NOMO-1 (cell line): ENCODE results near the gene MADD.

ENCODE experiments used
- DNase-seq, 2 experiments: peaks; one replicate each; lab custom pipeline; 2025; ENCODE audit not compliant: unreplicated experiment in 2 of 2; lab: John Stamatoyannopoulos, UW

Gene MADD

DNA sequence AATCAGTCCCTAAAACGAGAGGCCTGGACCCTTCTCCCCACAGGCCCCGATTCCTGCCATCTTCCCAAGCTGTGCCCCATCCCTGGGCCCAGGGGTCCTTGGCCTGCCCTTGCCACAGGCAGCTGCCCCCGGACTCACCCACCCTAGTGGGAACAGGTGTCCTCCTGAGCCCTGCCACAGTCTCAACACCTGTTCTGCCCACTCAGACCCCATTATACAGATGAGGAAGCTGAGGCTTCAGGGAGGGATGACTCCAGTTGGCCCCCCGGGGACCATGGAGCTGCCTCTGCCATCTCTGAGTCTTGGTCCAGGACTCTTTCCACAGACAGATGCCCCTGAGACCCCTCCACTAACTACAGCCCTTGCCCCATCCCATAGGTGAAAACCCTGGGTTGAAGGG lies 66.7 kb downstream of the MADD start:
- DNase-seq: no peak

DNA sequence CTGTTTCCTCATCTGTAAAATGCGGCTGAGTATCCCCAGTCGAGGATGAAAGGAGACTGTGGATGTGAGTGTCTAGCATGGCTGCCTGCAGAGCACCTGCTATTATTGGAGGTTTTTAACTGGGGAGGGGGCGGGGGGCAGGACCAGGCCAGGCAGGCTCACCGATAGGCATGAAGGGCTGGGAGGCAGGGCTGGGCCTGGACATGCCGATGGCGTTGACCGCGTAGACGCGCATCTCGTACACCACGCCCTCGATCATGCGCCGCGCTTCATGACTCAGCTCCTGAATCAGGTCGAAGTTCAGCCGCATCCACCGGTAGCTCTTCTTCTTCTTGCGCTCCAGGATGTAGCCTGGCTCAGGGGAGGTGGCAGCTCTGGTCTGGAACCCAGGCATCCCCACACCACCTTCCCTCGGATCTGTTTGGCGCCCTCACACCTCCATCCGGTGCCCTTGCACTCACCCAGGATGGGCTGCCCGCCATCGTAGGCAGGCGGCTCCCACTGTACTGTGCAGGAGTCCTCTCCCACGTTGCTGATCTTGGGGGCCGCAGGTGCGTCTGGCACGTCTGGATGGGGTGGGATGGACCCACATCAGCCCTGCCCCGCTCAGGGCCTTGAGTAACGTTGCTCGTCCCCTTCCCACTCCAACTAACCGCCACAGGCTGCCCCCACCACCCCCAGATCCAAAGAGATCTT lies 67.4 kb downstream of the MADD start:
- no peak for DNase-seq

GRCh38 chr11:47338396-47339241 lies 68.7 kb downstream of the MADD start:
- no peak for DNase-seq

DNA sequence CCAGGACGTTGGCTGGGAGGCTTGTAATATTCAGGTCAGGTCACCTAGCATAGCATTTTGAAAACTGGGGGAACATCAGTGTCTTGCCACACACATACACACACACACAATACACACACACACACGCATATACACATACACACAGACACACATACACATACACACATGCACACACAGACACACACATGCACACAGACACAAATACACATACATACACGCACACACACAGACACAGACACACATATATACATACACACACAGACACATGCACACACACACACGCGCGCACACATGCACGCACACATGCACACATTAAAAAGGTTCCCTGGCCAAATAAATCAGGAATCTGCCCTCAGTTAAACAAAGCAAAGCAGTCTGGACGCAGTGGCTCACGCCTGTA lies 70.1 kb downstream of the MADD start:
- DNase-seq: no peak

DNA sequence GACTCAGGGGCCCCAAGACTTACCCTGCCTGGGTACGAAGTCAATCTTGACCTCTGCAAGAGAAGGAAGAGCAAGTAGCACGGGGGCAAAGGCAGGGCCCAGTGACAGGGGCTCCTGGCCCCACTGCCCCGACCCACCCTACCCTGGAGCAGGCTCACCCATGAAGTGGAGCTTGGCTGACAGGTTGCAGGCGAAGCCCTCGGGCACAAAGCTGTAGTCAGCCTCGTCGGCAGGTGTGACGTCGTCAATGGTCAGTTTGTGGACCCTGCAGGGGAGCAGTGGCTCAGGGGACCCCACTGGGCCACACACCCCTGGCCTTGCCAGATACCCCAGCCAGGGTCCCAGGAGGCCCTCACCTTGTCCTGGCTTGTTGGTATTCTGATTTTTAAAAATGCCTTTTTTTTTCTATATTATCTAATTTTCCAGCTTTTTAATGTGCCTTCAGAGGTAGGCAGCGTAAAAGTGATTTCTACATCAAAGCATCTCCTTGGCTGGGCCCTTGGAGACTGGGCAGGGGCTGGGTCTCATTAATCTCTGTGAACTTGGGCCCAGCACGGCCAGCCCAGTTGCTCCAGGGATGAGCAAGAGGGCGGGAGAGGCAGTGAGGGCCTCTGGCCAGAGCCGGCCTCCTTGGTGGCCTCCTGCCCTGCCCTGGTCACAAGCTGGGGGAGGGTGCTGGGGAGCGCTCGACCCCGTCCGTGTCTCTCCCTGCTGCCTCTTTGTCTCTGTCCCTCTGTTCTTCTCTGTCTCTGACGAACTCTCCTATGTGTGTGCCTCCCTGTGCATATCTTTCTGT lies 71.2 kb downstream of the MADD start:
- DNase-seq: no peak

GRCh38 chr11:47342036-47342803 lies 72.3 kb downstream of the MADD start:
- no peak for DNase-seq

- DNase-seq: no peak
Measured at GRCh38 chr11:47342854-47343253, 72.9 kb downstream of the MADD start.

- DNase-seq: no peak
Measured at GRCh38 chr11:47345890-47346563, 76.1 kb downstream of the MADD start.

DNA sequence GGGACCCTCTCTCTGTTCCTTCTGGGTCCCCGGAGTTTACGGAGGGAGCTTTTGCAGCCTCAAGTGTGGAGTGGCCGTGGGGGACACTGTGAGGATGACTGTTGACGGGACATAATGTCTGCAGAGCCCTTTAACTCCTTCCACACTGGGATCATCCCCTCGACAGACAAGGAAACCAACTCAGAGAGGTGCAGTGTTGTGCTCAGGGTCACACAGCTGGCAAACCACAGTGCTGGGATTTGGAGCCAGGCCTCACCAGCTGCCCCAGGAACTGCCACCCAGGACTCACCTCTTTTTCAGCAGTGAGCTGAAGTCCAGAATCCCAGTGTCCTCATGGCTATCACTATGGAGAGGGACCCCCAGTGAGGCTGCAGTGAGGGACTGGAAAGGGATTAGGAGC lies 77.2 kb downstream of the MADD start:
- no peak for DNase-seq

DNA sequence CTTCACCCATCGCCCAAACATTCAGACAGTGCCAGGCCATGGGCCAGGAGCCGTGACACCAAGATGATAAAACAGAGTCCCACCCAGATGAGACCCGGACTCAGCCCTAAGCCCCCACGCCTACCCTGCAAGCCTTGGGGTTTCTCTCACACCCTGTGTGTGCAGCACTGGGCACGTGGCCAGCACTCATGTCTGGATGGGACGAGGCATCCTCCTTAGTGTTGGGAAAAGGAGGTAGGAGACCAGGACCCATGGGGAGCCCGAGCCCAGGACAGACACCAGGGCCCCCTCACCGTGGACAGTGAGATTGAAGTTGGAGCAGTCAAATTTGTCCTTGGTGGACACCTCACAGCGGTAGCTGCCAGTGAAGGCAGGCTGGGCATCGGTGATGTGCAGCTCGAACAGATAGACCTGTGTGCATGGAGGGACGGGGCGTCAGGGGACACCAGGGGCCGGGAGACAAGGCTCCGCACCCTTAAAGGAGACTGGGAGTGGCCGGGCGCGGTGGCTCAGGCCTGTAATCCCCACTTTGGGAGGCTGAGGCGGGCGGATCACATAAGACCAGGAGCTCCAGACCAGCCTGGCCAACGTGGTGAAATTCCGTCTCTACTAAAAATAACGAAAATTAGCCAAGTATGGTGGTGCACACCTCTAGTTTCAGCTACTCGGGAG lies 78.3 kb downstream of the MADD start:
- DNase-seq: no peak

GRCh38 chr11:47348859-47349258 lies 78.9 kb downstream of the MADD start:
- peak; percentile 50 to 60 for DNase-seq

DNA sequence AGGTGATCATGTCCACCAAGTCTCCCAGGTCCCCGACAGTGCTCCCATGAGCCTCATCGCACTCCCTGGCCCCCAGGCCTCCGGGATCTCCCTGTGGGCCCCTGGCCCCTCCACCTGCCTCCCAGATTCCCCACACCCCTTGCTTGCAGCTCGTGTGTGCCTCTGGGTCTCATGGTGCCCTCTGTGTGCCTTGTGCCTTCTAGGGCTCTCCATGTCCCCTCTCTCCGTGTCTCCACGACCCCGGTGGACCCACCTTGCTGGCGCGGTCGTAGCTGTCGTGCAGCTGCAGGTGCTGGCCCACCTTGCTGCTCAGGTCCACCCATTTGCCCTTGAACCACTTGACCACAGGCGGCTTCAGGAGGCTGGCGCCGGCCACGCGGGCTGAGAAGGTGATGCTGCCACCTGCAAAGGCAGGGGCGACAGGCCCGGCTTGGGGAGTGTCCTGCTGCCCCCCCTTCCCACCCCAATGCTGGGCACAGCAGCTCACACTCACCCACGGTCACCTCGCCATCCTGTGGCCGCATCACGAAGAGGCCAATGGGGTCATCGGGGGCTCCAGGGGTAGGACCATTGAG lies 79.7 kb downstream of the MADD start:
- DNase-seq: no peak

GRCh38 chr11:47350315-47350714 lies 80.4 kb downstream of the MADD start:
- no peak for DNase-seq

GRCh38 chr11:47351156-47352126 lies 81.5 kb downstream of the MADD start:
- DNase-seq: no peak

DNA sequence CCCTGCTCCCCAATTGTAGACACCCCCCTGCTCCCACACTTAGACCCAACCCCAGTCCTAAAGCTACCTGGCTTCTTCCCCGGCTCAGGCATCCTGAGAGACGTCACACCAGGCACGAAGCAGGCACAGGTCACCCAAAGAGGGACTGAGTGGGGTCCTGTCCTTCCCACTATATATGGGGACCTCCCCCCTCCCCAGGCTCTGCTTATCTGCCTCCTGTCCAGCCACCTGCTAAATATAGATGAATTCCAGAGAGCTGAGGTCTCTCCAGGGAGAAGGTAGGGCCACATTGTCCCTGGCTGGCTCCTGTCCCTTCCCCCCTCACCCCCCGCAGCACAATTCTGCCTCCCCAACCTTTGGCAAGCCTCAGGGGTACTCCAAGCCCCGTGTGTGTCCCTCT lies 82.6 kb downstream of the MADD start, which contains the start of gene MYBPC3:
MYBPC3 (minus strand) TSS at position 147 of the 400 bp plus-strand sequence; CDS start at position 92, 55 bp downstream.
- DNase-seq: no peak

DNA sequence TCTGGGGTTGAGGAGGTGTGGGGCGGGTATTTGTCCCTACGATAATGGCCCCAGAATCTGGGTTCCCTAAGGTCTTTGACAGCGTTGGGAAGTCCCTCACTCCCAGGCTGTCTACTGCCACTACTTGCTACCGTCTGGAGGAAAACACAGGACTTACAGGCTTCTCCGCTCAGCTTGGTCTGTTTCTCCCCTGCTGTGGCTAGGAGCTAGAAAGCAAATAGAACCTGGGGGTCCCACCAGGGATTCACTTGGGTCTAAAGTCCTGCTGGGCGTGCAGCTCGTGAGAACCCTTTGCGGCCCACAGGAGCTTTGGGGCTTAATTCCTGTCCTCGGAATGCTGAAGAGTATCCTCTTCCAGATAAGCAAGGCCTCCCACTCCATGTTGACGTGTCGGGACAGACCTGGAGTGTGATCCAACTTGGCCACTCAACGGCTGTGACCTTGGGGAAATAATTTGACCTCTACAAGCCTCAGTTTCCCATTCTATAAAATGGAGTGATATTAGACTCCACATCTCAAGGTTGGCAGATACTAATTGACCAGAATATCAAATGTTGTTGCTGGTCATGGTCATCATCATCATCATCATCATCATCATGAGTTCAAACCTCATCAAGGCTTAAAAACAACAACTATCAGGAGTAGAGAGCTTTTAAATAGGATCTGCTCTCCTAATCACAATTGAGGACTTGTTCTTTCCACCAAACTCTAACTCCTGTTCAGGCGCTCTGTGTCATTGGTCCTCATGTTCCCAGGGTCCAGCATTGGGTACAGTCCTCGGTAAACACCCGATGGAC lies 84.2 kb downstream of the MADD start:
- DNase-seq: no peak

DNA sequence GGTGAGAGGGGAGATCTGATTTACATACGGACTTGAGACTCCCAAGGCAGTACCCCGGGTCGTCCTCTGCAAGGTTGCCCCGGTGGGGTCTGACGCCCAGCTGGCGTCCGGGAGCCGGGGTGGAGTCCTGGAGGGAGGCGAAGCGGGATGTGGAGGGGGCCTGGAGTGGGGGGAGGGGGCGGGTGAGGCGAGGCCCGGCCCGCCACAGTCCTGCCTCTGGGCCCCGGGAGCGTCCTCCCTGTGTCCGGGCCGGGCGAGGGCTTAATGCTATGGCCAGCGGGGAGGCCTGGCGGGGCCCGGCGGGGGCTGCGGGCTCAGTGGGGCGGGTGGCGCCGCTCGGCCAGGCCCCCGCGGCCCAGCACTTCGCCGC lies 85.0 kb downstream of the MADD start:
- no peak for DNase-seq
